DND-41 (cell line): Measurements from ENCODE around the gene ESPL1.

Source experiments
- ATAC-seq: fragments of 200-7000 bp; cut with Tn5 transposase; 3 replicates; pipeline ENCODE4 v1.9.1; 2021; ENCODE audit warnings: low read depth; ENCODE audit not compliant: insufficient read depth
- DNase-seq: peaks from one replicate; pipeline ENCODE4 v3.0.0-alpha.2; 2020
- H2AFZ ChIP-seq: 2 replicates; pipeline ENCODE4 v1.6.0; 2012; ENCODE audit warnings: low read depth, low read length
- H3K27ac ChIP-seq: 2 replicates; pipeline ENCODE4 v1.5.1; 2012; ENCODE audit warnings: low read length, inconsistent platforms
- H3K27me3 ChIP-seq: fragments of 200-600 bp; sonication (generic); 2 replicates; pipeline ENCODE4 v1.6.0; 2012; ENCODE audit warnings: low read length, mild to moderate bottlenecking, inconsistent platforms; ENCODE audit not compliant: insufficient read depth, poor library complexity
- H3K36me3 ChIP-seq: 2 replicates; pipeline ENCODE4 v1.5.1; 2012; ENCODE audit warnings: low read length, inconsistent platforms; ENCODE audit not compliant: insufficient read depth
- H3K4me1 ChIP-seq: 2 replicates; pipeline ENCODE4 v1.5.1; 2012; ENCODE audit warnings: mild to moderate bottlenecking, low read length; ENCODE audit not compliant: insufficient read depth
- H3K4me2 ChIP-seq: 2 replicates; pipeline ENCODE4 v1.6.0; 2012; ENCODE audit warnings: mild to moderate bottlenecking, moderate library complexity, low read length, inconsistent platforms; ENCODE audit not compliant: insufficient read depth
- H3K4me3 ChIP-seq, 2 experiments: fragments of 200-600 bp in 1 of 2; shearing (Covaris generic) in 1 of 2; 2 replicates each; pipeline ENCODE4 v1.5.1; 2012 to 2016; ENCODE audit warnings: inconsistent platforms in 2 of 2, low read length in 2 of 2, mild to moderate bottlenecking in 2 of 2, low read depth in 1 of 2, moderate library complexity in 1 of 2
- H3K79me2 ChIP-seq: 2 replicates; pipeline ENCODE4 v1.6.0; 2012; ENCODE audit warnings: low read length, inconsistent platforms; ENCODE audit not compliant: insufficient read depth
- H3K9ac ChIP-seq: 2 replicates; pipeline ENCODE4 v1.6.0; 2012; ENCODE audit warnings: low read depth, mild to moderate bottlenecking, inconsistent platforms, low read length, moderate library complexity
- H3K9me3 ChIP-seq: 2 replicates; pipeline ENCODE4 v1.5.1; 2012; ENCODE audit warnings: low read length, moderate library complexity, mild to moderate bottlenecking, inconsistent platforms; ENCODE audit not compliant: insufficient read depth, severe bottlenecking
- H4K20me1 ChIP-seq: 2 replicates; pipeline ENCODE4 v1.6.0; 2012; ENCODE audit warnings: low read length; ENCODE audit not compliant: insufficient read depth
- CTCF ChIP-seq: IDR thresholded peaks from 2 replicates; pipeline ENCODE4 v1.5.1; 2012; ENCODE audit warnings: borderline replicate concordance, low read length, moderate library complexity, mild to moderate bottlenecking; ENCODE audit not compliant: poor library complexity, severe bottlenecking; ENCODE audit errors: extremely low read depth
- EZH2 ChIP-seq: IDR thresholded peaks from 3 replicates; pipeline ENCODE4 v1.6.1; 2012; ENCODE audit warnings: borderline replicate concordance, low read depth, mild to moderate bottlenecking, moderate library complexity, low read length, inconsistent platforms; ENCODE audit not compliant: severe bottlenecking

The ESPL1 gene

GRCh38 chr12:53267999-53268629, at the start of gene ESPL1:
Gene ESPL1, plus strand, starts transcription at chr12:53268299. Its CDS starts 468 bp downstream, at chr12:53268767.
- Histone ChIP-seq H4K20me1 (peaks cover 13% of the 10 kb centered on the region; the same call in 1 of the 2 replicates), H3K27ac (peak within 1 kb of the TSS; percentile 93), H3K4me3 (peak within 1 kb of the TSS; percentile 54 to 75; a peak in 3 of 4 replicates), H3K36me3 (peaks cover 41% of the 10 kb centered on the region), H3K4me2 (peak within 1 kb of the TSS; percentile 85), H3K79me2 (peaks cover 40% of the 10 kb centered on the region), H2AFZ (peak within 1 kb of the TSS; percentile 89), H3K9ac (peak within 1 kb of the TSS; percentile 70), H3K27me3 (no peaks in the 10 kb centered on the region), H3K4me1 (peaks cover 42% of the 10 kb centered on the region), H3K9me3 (no peaks in the 10 kb centered on the region)
- TF ChIP-seq CTCF (peak; percentile 53), EZH2 (no peak)
- DNase-seq = peak; percentile 85
- ATAC-seq = peak; percentile 90

GRCh38 chr12:53218551-53219291, 49.4 kb upstream of the ESPL1 start:
- Histone ChIP-seq H2AFZ (no peak overlapping the region), H3K4me3 (no peak overlapping the region), H3K36me3 (no peaks in the 10 kb centered on the region), H3K9me3 (no peaks in the 10 kb centered on the region), H4K20me1 (no peaks in the 10 kb centered on the region), H3K4me2 (no peak overlapping the region), H3K4me1 (peaks cover 38% of the 10 kb centered on the region), H3K27ac (no peak overlapping the region), H3K27me3 (peaks cover 18% of the 10 kb centered on the region), H3K9ac (no peak overlapping the region), H3K79me2 (no peaks in the 10 kb centered on the region)
- no peak for TF ChIP-seq CTCF
- no peak for TF ChIP-seq EZH2
- DNase-seq (no peak), ATAC-seq (no peak)

- Histone ChIP-seq H3K36me3 (no peaks in the 10 kb centered on the region), H3K4me3 (peak overlapping the region in 1 of 2 experiments; percentile 82; a peak in 2 of 4 replicates), H3K27ac (no peak overlapping the region), H2AFZ (no peak overlapping the region), H3K27me3 (peaks cover 18% of the 10 kb centered on the region), H3K9ac (peak overlapping the region; percentile 67; the same call in 1 of the 2 replicates), H3K4me1 (peaks cover 45% of the 10 kb centered on the region), H3K79me2 (no peaks in the 10 kb centered on the region), H4K20me1 (no peaks in the 10 kb centered on the region), H3K4me2 (peak overlapping the region; percentile 93), H3K9me3 (no peaks in the 10 kb centered on the region)
- TF ChIP-seq EZH2 = peak; percentile 91
- TF ChIP-seq CTCF = no peak
- ATAC-seq = no peak
- no peak for DNase-seq
Observed at GRCh38 chr12:53219292-53219955, 48.7 kb upstream of the ESPL1 start.
